EH (cell line): Measurements from ENCODE around the gene RAB3A.
A peak's percentile ranks its signal among the peaks of the same experiment; 100 is the strongest.

ENCODE experiments used
- DNase-seq: peaks from one replicate; pipeline ENCODE4 v3.0.0-alpha.2; 2015; ENCODE audit warnings: low read depth

RAB3A gene

GRCh38 chr19:18168673-18169381, 35.0 kb downstream of the RAB3A start:
- no peak for DNase-seq

GRCh38 chr19:18167975-18168645, 35.7 kb downstream of the RAB3A start:
- peak; percentile 54 for DNase-seq

- DNase-seq = no peak
Measured at GRCh38 chr19:18167011-18167410, 36.8 kb downstream of the RAB3A start.

GRCh38 chr19:18165794-18166544, 37.9 kb downstream of the RAB3A start:
- DNase-seq = no peak

- no peak for DNase-seq
Measured at GRCh38 chr19:18164072-18164471, 39.8 kb downstream of the RAB3A start.

- no peak for DNase-seq
Measured at GRCh38 chr19:18161636-18162002, 42.2 kb downstream of the RAB3A start.

- peak; percentile 66 for DNase-seq
Measured at GRCh38 chr19:18160971-18161635, 42.7 kb downstream of the RAB3A start.

- DNase-seq = no peak
Measured at GRCh38 chr19:18160493-18160970, 43.3 kb downstream of the RAB3A start.

- no peak for DNase-seq
Measured at GRCh38 chr19:18159810-18160209, 44.0 kb downstream of the RAB3A start.

- peak; percentile 42 for DNase-seq
Measured at GRCh38 chr19:18159059-18159616, 44.7 kb downstream of the RAB3A start.

GRCh38 chr19:18158467-18158866, 45.4 kb downstream of the RAB3A start:
- DNase-seq = no peak

GRCh38 chr19:18157465-18158063, 46.3 kb downstream of the RAB3A start:
- no peak for DNase-seq

- peak; percentile 78 for DNase-seq
Measured at GRCh38 chr19:18156841-18157464, 46.9 kb downstream of the RAB3A start.

- no peak for DNase-seq
Measured at GRCh38 chr19:18156268-18156667, 47.6 kb downstream of the RAB3A start.

GRCh38 chr19:18155095-18156087, 48.5 kb downstream of the RAB3A start:
- DNase-seq = no peak

- DNase-seq = peak; percentile 19
Measured at GRCh38 chr19:18153556-18154134, 50.2 kb downstream of the RAB3A start.

- DNase-seq = peak; percentile 99
Measured at GRCh38 chr19:18152817-18153555, 50.9 kb downstream of the RAB3A start, which contains the start of gene PIK3R2. TSS of gene PIK3R2 (plus strand) at chr19:18153163. CDS start at chr19:18155880, 2,717 bp downstream.

GRCh38 chr19:18152442-18152816, 51.4 kb downstream of the RAB3A start:
- peak; percentile 99 for DNase-seq
